SU-DHL-6 (cell line): ENCODE measurements around the gene MYBBP1A.

Experiments
- H2AFZ ChIP-seq: fragments of 200-600 bp; sonication (generic); 2 replicates; pipeline ENCODE4 v1.6.1; 2014; ENCODE audit warnings: low read depth, mild to moderate bottlenecking, moderate library complexity, mixed read lengths, antibody characterized with exemption, low read length; ENCODE audit not compliant: severe bottlenecking
- H3F3A ChIP-seq: fragments of 200-600 bp; shearing (Covaris generic); 2 replicates; pipeline ENCODE4 v1.6.0; 2016; ENCODE audit warnings: antibody characterized with exemption, mild to moderate bottlenecking; ENCODE audit not compliant: insufficient read depth
- H3K27ac ChIP-seq: fragments of 200-600 bp; sonication (generic); 2 replicates; pipeline ENCODE4 v1.5.1; 2016; ENCODE audit warnings: low read depth, mild to moderate bottlenecking, low read length, moderate library complexity, mixed read lengths
- H3K27me3 ChIP-seq: fragments of 200-600 bp; sonication (generic), shearing (Covaris generic); 2 replicates; pipeline ENCODE4 v1.6.0; 2014; ENCODE audit warnings: mild to moderate bottlenecking, low read length
- H3K36me3 ChIP-seq: fragments of 200-600 bp; sonication (generic); 2 replicates; pipeline ENCODE4 v1.6.1; 2014; ENCODE audit warnings: mild to moderate bottlenecking, low read length, mixed read lengths
- H3K4me2 ChIP-seq: fragments of 300-600, 200-600 bp; shearing (Covaris generic), sonication (generic); 2 replicates; pipeline ENCODE4 v1.6.0; 2014; ENCODE audit warnings: low read length, low read depth, mild to moderate bottlenecking; ENCODE audit not compliant: poor library complexity, severe bottlenecking
- H3K4me3 ChIP-seq: fragments of 200-600 bp; sonication (generic); 2 replicates; pipeline ENCODE4 v1.5.1; 2014; ENCODE audit warnings: antibody characterized with exemption, low read length, mild to moderate bottlenecking, mixed read lengths; ENCODE audit not compliant: insufficient read depth, poor library complexity, severe bottlenecking
- H3K79me2 ChIP-seq: fragments of 200-600 bp; sonication (generic); 2 replicates; pipeline ENCODE4 v1.6.1; 2014; ENCODE audit warnings: mild to moderate bottlenecking, low read length, moderate library complexity; ENCODE audit not compliant: insufficient read depth
- H3K9ac ChIP-seq: fragments of 200-600 bp; sonication (generic); 2 replicates; pipeline ENCODE4 v1.7.0; 2014; ENCODE audit warnings: mild to moderate bottlenecking, low read length
- H3K9me2 ChIP-seq: fragments of 200-600 bp; sonication (generic); replicated peaks from 2 replicates; pipeline ENCODE4 v1.6.1; 2014; ENCODE audit warnings: low read length; ENCODE audit not compliant: insufficient read depth
- H3K9me3 ChIP-seq: fragments of 200-600 bp; sonication (generic); 2 replicates; pipeline ENCODE4 v1.6.1; 2014; ENCODE audit warnings: low read length, mixed read lengths; ENCODE audit not compliant: insufficient read depth
- H4K20me1 ChIP-seq: fragments of 200-600 bp; sonication (generic); 2 replicates; pipeline ENCODE4 v1.6.1; 2014; ENCODE audit warnings: low read depth, mild to moderate bottlenecking, antibody characterized with exemption, low read length, moderate library complexity, mixed read lengths
- CTCF ChIP-seq: fragments of 200-600 bp; sonication (generic); IDR thresholded peaks from one replicate; pipeline ENCODE4 v1.5.1; 2017; ENCODE audit warnings: antibody characterized with exemption, mild to moderate bottlenecking, low read length, moderate library complexity; ENCODE audit not compliant: insufficient read depth, poor library complexity, severe bottlenecking
- EZH2phosphoT487 ChIP-seq: fragments of 200-600 bp; sonication (generic), shearing (Covaris generic); conservative IDR thresholded peaks from 2 replicates; pipeline ENCODE4 v1.6.1; 2018; ENCODE audit warnings: mild to moderate bottlenecking, antibody characterized with exemption, low read length, moderate library complexity, mixed read lengths

MYBBP1A gene

GRCh38 chr17:4525691-4526397 lies 29.3 kb downstream of the MYBBP1A start:
- Histone ChIP-seq H3K27ac (no peak overlapping the region), H3K9me3 (no peaks in the 10 kb centered on the region), H2AFZ (no peak overlapping the region), H3K36me3 (no peaks in the 10 kb centered on the region), H3K9me2 (no peaks in the 10 kb centered on the region), H3K27me3 (no peaks in the 10 kb centered on the region), H3K79me2 (no peaks in the 10 kb centered on the region), H3K4me3 (no peak overlapping the region), H4K20me1 (no peaks in the 10 kb centered on the region), H3F3A (peaks cover 5% of the 10 kb centered on the region), H3K4me2 (no peak overlapping the region), H3K9ac (no peak overlapping the region)
- TF ChIP-seq CTCF (no peak), EZH2phosphoT487 (no peak)

DNA sequence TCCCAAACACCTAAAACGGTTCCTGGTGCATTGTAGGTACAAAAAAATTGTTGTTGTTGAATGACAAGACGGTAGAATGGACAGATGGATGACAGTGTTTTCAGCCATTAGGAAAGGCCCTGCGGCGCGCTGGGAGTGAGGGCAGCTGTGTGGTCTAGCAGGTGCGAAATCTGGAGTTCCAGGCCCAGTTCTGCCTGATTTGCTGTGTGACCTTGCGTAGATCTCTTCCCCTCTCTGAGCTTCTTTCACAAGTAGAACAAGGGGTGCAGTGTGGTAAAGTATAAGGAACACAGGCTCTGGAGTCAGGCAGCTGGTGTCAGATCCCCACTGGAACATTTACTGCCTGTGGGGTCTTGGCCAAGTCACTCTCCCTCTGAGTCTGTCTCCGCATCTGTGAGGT lies 31.2 kb downstream of the MYBBP1A start:
- Histone ChIP-seq H3K79me2 (no peaks in the 10 kb centered on the region), H3K4me2 (peak overlapping the region; percentile 58), H3K9ac (peak overlapping the region; percentile 23; the same call in 1 of the 2 replicates), H3K9me2 (no peaks in the 10 kb centered on the region), H3K27ac (peak overlapping the region; percentile 83), H4K20me1 (no peaks in the 10 kb centered on the region), H2AFZ (peak overlapping the region; percentile 5), H3K4me3 (peak overlapping the region; percentile 10), H3F3A (peaks cover 5% of the 10 kb centered on the region), H3K36me3 (no peaks in the 10 kb centered on the region), H3K9me3 (no peaks in the 10 kb centered on the region), H3K27me3 (no peaks in the 10 kb centered on the region)
- TF ChIP-seq CTCF (no peak), EZH2phosphoT487 (no peak)

- peak overlapping the region; percentile 83 for H3K27ac ChIP-seq
- H3F3A ChIP-seq = peaks cover 8% of the 10 kb centered on the region
- no peaks in the 10 kb centered on the region for H3K9me3 ChIP-seq
- no peak for TF ChIP-seq EZH2phosphoT487
- TF ChIP-seq CTCF = no peak
- no peaks in the 10 kb centered on the region for H3K79me2 ChIP-seq
- H3K9me2 ChIP-seq = no peaks in the 10 kb centered on the region
- H3K4me2 ChIP-seq = peak overlapping the region; percentile 58
- no peak overlapping the region for H2AFZ ChIP-seq
- no peaks in the 10 kb centered on the region for H3K36me3 ChIP-seq
- no peaks in the 10 kb centered on the region for H4K20me1 ChIP-seq
- H3K9ac ChIP-seq = peak overlapping the region; percentile 23; the same call in 1 of the 2 replicates
- H3K27me3 ChIP-seq = no peaks in the 10 kb centered on the region
- H3K4me3 ChIP-seq = no peak overlapping the region
These were observed 32.5 kb downstream of the MYBBP1A start for GRCh38 chr17:4522661-4523060.
